ENCODE measurements around the gene TMTC2.
"Not testable (repeated sequence)": the region's sequence is repeated elsewhere in the genome, so short reads cannot be mapped to it uniquely, and the experiment has no call there.

The TMTC2 gene

DNA sequence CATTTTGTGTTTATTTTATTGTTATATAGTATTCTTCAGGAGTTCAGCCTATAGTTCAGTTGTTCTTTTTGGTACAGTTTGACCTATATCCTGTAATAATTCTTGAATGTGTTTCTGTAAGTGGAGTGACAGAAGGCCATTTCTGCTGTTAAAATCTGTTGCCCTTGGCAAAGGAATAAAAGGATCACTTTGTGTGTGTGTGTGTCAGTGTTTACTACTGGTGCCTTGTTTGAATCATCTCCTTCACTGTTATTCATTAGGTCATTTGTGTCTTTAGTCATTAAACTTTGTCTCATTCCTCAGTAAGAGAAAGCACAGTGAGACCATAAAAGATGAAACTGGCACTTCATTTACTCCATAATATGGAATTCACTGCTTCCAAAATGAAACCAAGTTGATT, 130.7 kb downstream of the TMTC2 start:
- peaks cover 10% of the 10 kb centered on the region for H3K36me3 Mint-ChIP-seq
- H3K4me1 Mint-ChIP-seq: no peaks in the 10 kb centered on the region

DNA sequence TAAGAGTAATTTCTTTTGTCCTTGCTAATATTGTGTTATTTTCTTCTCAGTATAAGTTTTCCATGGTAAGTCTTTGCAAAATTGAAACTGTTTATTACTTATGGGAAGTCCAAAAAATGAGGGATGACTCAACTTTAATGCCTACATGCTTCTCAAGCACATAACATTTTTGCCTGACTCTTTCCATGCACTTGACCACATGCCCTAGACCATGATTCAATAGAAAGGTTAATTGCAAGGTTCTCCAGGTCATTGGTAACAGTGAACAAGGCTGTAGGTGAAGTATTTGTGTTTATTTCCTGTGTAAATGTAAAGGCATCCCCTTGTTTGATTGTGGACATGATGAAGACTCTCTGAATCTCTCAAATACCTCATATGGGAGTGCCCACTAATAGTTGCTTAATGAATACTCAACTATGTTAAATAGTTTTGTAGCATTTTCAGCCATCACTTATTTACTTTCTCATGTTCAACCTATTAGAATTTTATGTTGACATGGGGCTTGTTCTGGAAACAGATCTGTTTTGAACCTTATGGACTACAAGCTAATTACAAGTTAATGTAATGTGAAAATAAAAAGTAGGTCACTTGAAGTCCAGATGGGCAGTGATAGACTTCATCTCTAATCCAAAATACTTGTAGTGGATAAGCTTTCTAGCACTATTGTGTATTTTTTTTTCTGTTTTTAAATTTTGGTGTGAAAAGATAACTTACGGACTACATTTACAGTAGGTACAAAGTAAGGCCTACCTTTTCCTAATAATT, 131.7 kb downstream of the TMTC2 start:
- no peaks in the 10 kb centered on the region for H3K27me3 Mint-ChIP-seq
- H3K9me3 Mint-ChIP-seq: no peaks in the 10 kb centered on the region
- H3K36me3 Mint-ChIP-seq: peaks cover 10% of the 10 kb centered on the region
- H3K4me3 Mint-ChIP-seq: no peak overlapping the region
- no peaks in the 10 kb centered on the region for H3K4me1 Mint-ChIP-seq
- H3K27ac Mint-ChIP-seq: no peak overlapping the region
- ATAC-seq: no peak

More for the DNA sequence above, 130.7 kb downstream of the TMTC2 start:
- Mint-ChIP-seq H3K27ac (no peak overlapping the region), H3K27me3 (no peaks in the 10 kb centered on the region), H3K9me3 (no peaks in the 10 kb centered on the region), H3K4me3 (no peak overlapping the region)
- no peak for ATAC-seq

DNA sequence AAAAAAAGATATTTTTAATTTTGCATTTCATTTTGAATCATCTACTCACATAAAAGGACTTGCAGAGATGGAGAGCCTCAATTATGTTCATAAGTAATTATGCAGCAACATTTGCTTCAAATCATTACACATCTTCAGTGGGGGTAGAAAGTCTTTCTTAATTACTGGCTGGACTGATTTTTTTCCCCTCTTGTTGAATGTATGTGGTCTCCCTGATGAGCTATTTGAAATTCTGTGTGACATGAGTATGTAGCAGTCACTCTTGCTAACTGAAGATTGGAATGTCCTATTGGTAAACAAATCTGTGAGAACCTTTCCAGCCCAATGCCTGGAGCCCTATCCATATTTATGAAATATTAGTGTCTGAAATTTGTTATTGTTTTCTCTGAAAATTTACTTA, 139.8 kb downstream of the TMTC2 start:
- H3K27ac Mint-ChIP-seq: no peak overlapping the region
- no peaks in the 10 kb centered on the region for H3K9me3 Mint-ChIP-seq
- H3K36me3 Mint-ChIP-seq: no peaks in the 10 kb centered on the region
- H3K27me3 Mint-ChIP-seq: no peaks in the 10 kb centered on the region
- ATAC-seq: no peak
- H3K4me3 Mint-ChIP-seq: no peak overlapping the region
- no peaks in the 10 kb centered on the region for H3K4me1 Mint-ChIP-seq

DNA sequence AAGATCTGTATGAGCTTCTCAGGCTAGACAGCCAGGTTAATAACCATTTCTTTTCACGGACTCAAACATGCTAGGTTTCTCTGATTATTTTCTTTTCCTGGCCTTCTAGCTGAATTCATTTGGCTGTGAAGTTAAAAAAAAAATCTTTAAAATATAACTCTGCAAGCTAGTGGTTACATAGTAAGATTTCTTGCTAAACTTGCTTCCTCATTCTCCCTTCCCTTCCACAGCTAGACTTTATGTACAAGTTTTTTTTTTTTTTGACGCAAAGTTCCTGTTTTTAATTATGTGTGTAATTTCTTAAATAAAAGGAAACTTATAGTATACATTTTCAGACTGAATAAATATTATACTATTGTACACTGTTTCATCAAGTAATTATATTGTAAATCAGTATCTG, 145.4 kb downstream of the TMTC2 start:
- Mint-ChIP-seq H3K9me3 (no peaks in the 10 kb centered on the region), H3K4me3 (no peak overlapping the region), H3K4me1 (no peaks in the 10 kb centered on the region), H3K27me3 (no peaks in the 10 kb centered on the region), H3K27ac (no peak overlapping the region), H3K36me3 (no peaks in the 10 kb centered on the region)
- ATAC-seq: no peak

DNA sequence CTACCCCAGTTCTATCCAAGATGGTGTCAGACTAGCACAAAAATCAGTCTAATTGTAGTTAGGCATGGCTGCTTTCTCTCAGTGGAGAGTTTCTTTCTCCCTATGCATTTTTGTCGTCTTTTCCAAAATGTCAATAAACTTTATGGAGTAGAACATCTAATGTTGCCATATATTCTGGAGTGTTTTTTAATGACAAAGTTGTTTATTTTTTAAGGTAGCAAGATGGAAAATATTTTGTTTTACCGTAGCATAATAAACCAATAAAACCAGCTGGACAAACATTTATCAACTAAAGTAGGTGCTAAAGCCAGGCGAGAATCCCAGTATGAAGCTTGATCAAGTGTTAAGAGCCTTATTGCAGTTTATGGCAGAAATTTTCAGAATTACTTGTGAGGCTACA, 146.3 kb downstream of the TMTC2 start:
- H3K4me3 Mint-ChIP-seq: no peak overlapping the region
- H3K4me1 Mint-ChIP-seq: no peaks in the 10 kb centered on the region
- ATAC-seq: no peak
- H3K9me3 Mint-ChIP-seq: no peaks in the 10 kb centered on the region
- no peaks in the 10 kb centered on the region for H3K36me3 Mint-ChIP-seq
- H3K27me3 Mint-ChIP-seq: no peaks in the 10 kb centered on the region
- H3K27ac Mint-ChIP-seq: no peak overlapping the region

DNA sequence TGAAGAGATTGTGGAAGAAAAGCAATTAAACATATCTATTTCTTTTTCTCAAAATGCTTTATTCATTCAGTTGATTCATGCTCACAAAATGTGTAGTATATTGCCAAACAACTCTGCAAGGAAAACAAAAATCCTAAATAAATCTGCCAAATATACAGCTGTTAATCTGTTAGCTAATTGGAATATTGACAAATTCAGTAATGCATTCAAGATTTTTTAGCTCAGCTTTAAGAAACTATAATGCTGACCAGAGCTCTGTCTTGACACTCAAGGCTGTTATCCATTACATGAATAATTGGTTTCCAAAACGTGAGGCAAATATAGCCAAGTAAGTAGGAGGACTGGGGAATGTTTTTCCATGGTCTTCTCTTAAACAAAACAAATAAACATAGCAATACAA, 146.8 kb downstream of the TMTC2 start:
- Mint-ChIP-seq H3K36me3 (no peaks in the 10 kb centered on the region), H3K27me3 (no peaks in the 10 kb centered on the region), H3K4me3 (no peak overlapping the region), H3K27ac (no peak overlapping the region), H3K4me1 (no peaks in the 10 kb centered on the region), H3K9me3 (no peaks in the 10 kb centered on the region)
- ATAC-seq: no peak

DNA sequence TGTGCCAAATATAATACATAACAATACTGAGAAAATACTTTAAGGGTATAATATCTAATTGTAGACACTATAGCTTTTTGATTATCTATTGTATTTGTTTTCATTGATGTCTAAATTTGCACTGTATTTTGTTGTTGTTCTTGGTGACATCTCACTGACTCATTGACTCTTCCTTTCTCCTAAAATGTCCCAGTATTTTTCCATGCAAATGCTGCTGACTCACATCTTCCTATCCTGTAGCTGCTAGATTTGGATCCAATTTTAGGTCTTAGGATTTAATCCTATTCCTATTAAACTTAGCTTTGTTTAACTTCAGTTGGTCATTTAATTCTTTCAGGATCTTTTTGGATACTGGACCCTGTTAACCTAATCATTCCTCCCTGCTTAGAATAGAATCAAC, 148.5 kb downstream of the TMTC2 start:
- no peak overlapping the region for H3K4me3 Mint-ChIP-seq
- no peak for ATAC-seq
- no peaks in the 10 kb centered on the region for H3K9me3 Mint-ChIP-seq
- no peaks in the 10 kb centered on the region for H3K36me3 Mint-ChIP-seq
- H3K4me1 Mint-ChIP-seq: no peaks in the 10 kb centered on the region
- no peak overlapping the region for H3K27ac Mint-ChIP-seq
- no peaks in the 10 kb centered on the region for H3K27me3 Mint-ChIP-seq

DNA sequence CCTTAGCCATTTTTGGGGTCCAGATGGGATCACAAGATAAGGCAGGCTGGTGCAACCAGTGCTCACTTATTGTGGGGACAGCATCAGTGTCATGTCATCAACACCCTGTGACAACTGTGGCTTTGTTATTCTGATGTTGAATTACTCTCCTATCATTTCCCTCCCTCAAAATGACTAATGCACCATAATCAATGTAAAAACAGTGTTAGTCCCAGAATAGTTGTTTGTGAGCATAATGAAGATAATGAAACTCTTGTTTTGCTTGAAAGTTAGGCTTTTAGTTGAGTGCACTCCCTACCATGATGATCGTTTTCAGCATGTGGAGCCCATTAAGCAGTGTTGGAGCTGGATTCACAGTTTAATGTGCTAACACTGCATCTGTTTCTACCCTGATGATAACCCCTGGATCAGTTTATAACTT, 151.4 kb downstream of the TMTC2 start:
- Mint-ChIP-seq H3K9me3 (no peaks in the 10 kb centered on the region), H3K4me1 (no peaks in the 10 kb centered on the region), H3K27ac (no peak overlapping the region), H3K27me3 (no peaks in the 10 kb centered on the region), H3K36me3 (peaks cover 1% of the 10 kb centered on the region), H3K4me3 (no peak overlapping the region)
- ATAC-seq: no peak

DNA sequence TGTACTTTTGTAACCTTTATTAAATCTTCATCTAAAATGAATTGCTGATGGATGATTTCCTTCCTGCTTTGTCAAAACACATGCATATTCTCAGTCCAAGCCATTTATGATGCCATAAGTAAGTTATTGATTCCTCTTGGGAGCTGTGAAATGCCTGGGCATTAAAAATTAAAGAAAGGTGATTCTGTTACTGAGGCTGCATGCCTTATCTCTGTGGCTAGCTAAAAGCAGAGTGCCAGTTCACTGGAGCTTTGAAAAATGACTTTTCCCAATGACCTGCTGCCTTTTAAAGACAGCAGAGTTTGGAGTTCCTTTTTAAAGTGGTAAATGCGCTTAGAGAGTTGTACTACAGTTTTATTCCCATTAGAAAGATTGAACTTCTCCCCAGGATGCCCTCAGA, 152.1 kb downstream of the TMTC2 start:
- Mint-ChIP-seq H3K36me3 (peaks cover 5% of the 10 kb centered on the region), H3K27ac (no peak overlapping the region), H3K9me3 (no peaks in the 10 kb centered on the region), H3K4me3 (no peak overlapping the region), H3K27me3 (no peaks in the 10 kb centered on the region), H3K4me1 (no peaks in the 10 kb centered on the region)
- ATAC-seq: no peak

DNA sequence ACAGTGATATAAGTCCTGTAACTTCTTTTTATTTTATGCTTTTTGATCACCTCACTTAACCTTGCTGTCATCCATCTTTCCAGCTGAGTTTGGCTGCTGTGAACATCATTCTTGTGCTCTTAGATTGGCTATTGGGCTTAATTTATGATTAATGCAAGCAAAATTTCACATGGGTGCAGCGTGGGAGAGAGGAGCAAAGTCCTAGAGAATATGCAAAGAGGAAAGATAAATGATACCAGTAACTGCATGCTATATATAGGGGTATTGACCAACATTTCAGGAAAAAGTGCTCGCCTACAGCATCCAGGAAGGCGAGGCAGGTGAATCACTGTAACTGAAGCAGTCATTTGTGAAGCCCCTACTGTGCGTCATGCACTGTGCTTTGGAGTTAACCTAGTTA, 153.1 kb downstream of the TMTC2 start:
- ATAC-seq: no peak
- H3K4me1 Mint-ChIP-seq: no peaks in the 10 kb centered on the region
- no peak overlapping the region for H3K4me3 Mint-ChIP-seq
- no peak overlapping the region for H3K27ac Mint-ChIP-seq
- H3K27me3 Mint-ChIP-seq: no peaks in the 10 kb centered on the region
- H3K9me3 Mint-ChIP-seq: no peaks in the 10 kb centered on the region
- peaks cover 5% of the 10 kb centered on the region for H3K36me3 Mint-ChIP-seq

DNA sequence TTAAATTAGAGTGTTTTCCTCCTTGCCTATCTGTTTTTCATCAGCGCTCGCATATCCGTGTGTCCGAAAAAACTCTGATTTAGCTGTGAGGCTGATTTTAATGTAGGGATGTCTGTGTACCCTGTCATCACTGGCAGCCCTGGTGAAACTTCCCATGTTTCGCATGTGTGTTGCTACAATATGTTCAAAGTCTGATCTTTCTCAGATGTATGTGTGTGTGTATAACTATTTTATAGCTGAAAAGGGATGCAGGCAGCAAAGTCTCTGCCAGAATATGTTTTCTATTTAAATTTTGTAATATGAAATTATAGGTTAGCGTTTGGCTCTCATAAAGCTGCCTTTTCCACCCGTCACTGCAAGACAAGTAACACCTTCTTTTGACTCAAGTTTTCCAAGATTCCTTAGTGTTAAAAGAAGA, 154.8 kb downstream of the TMTC2 start:
- H3K4me1 Mint-ChIP-seq: no peaks in the 10 kb centered on the region
- H3K27ac Mint-ChIP-seq: no peak overlapping the region
- no peak overlapping the region for H3K4me3 Mint-ChIP-seq
- no peak for ATAC-seq
- H3K36me3 Mint-ChIP-seq: peaks cover 5% of the 10 kb centered on the region
- no peaks in the 10 kb centered on the region for H3K9me3 Mint-ChIP-seq
- no peaks in the 10 kb centered on the region for H3K27me3 Mint-ChIP-seq

DNA sequence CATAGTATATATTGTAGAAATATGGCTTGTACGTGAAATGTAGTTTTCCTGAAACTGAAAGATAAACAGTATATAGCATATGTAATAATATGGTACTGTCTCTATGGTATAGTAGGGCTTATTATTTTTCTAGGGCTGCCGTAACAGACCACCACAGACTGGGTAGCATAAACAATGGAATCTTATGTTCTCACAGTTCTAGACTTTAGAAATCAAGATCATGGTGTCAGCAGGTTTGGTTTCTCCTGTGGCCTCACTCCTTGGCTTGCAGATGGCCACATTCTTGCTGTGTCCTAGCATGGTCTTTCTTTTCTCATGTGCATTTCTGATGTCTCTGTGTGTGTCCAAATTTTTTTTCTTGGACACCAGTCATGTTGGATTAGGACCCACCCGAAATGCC, 155.8 kb downstream of the TMTC2 start:
- Mint-ChIP-seq H3K9me3 (no peaks in the 10 kb centered on the region), H3K36me3 (peaks cover 5% of the 10 kb centered on the region), H3K4me3 (no peak overlapping the region), H3K4me1 (no peaks in the 10 kb centered on the region), H3K27me3 (no peaks in the 10 kb centered on the region), H3K27ac (no peak overlapping the region)
- no peak for ATAC-seq

DNA sequence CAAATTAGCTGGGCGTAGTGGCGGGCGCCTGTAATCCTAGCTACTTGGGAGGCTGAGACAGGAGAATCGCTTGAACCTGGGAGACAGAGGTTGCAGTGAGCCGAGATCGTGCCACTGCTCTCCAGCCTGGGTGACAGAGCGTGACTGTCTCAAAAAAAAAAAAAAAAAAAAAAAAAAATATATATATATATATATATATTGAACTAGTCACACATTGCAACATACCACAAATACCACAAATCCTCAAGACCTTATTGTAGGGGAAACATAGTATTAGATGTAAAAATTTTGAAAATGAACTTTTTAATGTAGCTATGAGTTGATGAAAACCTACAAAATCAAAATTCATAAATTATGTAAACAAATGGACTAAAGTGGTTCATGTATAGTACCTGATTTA, 158.4 kb downstream of the TMTC2 start:
- not testable (repeated sequence) for H3K36me3 Mint-ChIP-seq, H3K27ac Mint-ChIP-seq, H3K4me1 Mint-ChIP-seq, H3K4me3 Mint-ChIP-seq, ATAC-seq, H3K27me3 Mint-ChIP-seq, H3K9me3 Mint-ChIP-seq

DNA sequence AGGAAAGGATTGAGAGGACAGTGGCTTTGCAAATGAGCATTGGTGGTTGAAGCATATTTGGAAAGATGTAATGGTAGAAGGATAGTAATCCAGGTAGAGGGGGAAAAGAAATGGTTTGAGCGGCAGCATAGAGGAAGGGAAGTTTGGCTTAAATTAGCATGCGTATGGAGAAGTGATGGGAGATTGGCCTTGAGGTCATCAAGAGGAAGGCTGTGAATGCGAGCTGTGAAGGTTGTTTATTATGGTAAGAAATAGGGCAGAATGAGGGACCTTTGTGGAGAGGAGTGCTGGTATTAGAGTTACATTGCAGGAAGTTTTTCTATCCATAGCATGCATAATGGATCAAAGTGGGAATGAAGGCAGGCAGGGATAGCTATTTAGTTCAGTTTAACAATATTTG, 162.1 kb downstream of the TMTC2 start:
- no peaks in the 10 kb centered on the region for H3K4me1 Mint-ChIP-seq
- no peak overlapping the region for H3K4me3 Mint-ChIP-seq
- ATAC-seq: no peak
- H3K27me3 Mint-ChIP-seq: no peaks in the 10 kb centered on the region
- H3K9me3 Mint-ChIP-seq: no peaks in the 10 kb centered on the region
- no peak overlapping the region for H3K27ac Mint-ChIP-seq
- H3K36me3 Mint-ChIP-seq: no peaks in the 10 kb centered on the region

DNA sequence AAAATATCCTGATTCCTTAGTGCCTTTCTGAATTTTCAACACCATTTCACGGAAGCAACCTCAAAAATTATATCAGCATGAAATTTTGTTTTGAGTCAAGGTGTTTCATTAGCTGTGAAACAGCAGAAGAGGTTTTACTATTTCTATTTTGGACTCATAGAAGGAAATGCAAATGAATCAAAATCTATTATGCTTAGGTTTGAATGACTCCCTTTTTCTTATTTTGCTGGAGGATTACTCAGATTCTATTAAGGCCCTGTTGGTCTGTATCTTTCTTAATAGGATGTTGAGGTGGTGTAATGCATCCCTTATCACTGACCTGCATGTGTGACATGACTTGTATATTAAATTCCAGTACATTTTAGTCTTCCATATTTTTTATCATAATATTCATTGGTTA, 165.8 kb downstream of the TMTC2 start:
- no peaks in the 10 kb centered on the region for H3K4me1 Mint-ChIP-seq
- H3K36me3 Mint-ChIP-seq: peaks cover 6% of the 10 kb centered on the region
- H3K27me3 Mint-ChIP-seq: no peaks in the 10 kb centered on the region

DNA sequence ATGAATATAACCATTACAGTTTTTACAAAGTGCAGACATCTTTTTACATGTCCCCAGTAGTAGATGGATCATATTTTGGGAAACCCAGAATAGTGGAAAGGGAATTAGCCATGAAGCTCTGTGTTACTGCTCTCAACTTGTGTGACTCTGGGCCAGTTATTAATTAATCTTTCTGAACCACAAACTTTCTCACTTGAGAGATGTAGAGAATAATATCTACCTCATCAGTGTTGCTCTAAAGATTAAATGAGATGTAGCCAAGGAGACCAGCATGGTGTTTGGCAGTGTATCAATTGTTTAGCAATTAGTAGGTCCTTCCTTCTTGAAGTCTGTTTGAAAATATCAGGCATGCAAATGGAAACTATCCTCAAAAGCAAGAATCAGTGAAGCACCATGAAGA, 169.2 kb downstream of the TMTC2 start:
- no peaks in the 10 kb centered on the region for H3K4me1 Mint-ChIP-seq
- H3K36me3 Mint-ChIP-seq: peaks cover 6% of the 10 kb centered on the region
- no peak for ATAC-seq
- no peaks in the 10 kb centered on the region for H3K9me3 Mint-ChIP-seq
- H3K27ac Mint-ChIP-seq: no peak overlapping the region
- no peak overlapping the region for H3K4me3 Mint-ChIP-seq
- no peaks in the 10 kb centered on the region for H3K27me3 Mint-ChIP-seq

More for the DNA sequence above, 165.8 kb downstream of the TMTC2 start:
- Mint-ChIP-seq H3K27ac (no peak overlapping the region), H3K4me3 (no peak overlapping the region), H3K9me3 (no peaks in the 10 kb centered on the region)
- no peak for ATAC-seq

DNA sequence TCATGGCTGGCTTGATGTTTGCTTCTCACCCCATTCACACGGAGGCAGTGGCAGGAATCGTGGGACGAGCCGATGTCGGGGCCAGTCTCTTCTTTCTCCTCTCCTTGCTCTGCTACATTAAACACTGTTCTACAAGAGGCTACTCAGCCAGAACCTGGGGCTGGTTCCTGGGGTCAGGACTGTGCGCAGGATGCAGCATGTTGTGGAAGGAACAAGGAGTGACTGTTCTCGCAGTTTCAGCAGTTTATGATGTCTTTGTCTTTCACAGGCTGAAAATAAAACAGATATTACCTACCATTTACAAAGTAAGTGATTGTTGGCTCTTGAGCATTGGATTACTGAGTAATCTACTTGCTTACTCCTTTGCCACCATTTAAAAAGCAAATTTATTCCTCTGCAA, 170.6 kb downstream of the TMTC2 start:
- H3K27me3 Mint-ChIP-seq: no peaks in the 10 kb centered on the region
- no peak for ATAC-seq
- H3K4me1 Mint-ChIP-seq: no peaks in the 10 kb centered on the region
- peaks cover 6% of the 10 kb centered on the region for H3K36me3 Mint-ChIP-seq
- H3K9me3 Mint-ChIP-seq: no peaks in the 10 kb centered on the region
- no peak overlapping the region for H3K27ac Mint-ChIP-seq
- no peak overlapping the region for H3K4me3 Mint-ChIP-seq

Data from stimulated activated memory B cell treated with anti-CD40 and anti-IgM and Interleukin-4, amounts not matched to agents 10 μg/mL and 1 μg/mL and 100 μg/mL, for 72 hours (primary cell).